ENCODE measurements around the gene FBLN1.

- no peak for TF ChIP-seq YY1 (IDR thresholded peaks at IDR 0.05; ENCODE audit: low read depth, low read length)
- TF ChIP-seq SP1 (IDR thresholded peaks at IDR 0.05; ENCODE audit: low read depth, low read length): no peak
- TF ChIP-seq EZH2 (IDR thresholded peaks at IDR 0.05; ENCODE audit: low read depth, low read length, severe bottlenecking): no peak
- TF ChIP-seq, protein P1, sequence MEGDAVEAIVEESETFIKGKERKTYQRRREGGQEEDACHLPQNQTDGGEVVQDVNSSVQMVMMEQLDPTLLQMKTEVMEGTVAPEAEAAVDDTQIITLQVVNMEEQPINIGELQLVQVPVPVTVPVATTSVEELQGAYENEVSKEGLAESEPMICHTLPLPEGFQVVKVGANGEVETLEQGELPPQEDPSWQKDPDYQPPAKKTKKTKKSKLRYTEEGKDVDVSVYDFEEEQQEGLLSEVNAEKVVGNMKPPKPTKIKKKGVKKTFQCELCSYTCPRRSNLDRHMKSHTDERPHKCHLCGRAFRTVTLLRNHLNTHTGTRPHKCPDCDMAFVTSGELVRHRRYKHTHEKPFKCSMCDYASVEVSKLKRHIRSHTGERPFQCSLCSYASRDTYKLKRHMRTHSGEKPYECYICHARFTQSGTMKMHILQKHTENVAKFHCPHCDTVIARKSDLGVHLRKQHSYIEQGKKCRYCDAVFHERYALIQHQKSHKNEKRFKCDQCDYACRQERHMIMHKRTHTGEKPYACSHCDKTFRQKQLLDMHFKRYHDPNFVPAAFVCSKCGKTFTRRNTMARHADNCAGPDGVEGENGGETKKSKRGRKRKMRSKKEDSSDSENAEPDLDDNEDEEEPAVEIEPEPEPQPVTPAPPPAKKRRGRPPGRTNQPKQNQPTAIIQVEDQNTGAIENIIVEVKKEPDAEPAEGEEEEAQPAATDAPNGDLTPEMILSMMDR (IDR thresholded peaks at IDR 0.05; ENCODE audit: control extremely low read depth in 1 of 3, insufficient read depth in 1 of 3, low read depth in 1 of 3, low read length in 3 of 3): no peak
- no peak for TF ChIP-seq TAF1 (IDR thresholded peaks at IDR 0.05; ENCODE audit: low read depth, low read length)
- TF ChIP-seq CHD1 (IDR thresholded peaks at IDR 0.05; ENCODE audit: low read depth, low read length): no peak
- TF ChIP-seq FOSL1 (IDR thresholded peaks at IDR 0.05; ENCODE audit: insufficient read depth, low read depth, low read length): no peak
Observed at GRCh38 chr22:45565973-45566372, 63.3 kb downstream of the FBLN1 start.

Measured in H1 (cell line).